Measurements from ENCODE around the gene NLGN1.
A peak's percentile ranks its signal among the peaks of the same experiment; 100 is the strongest.

Gene NLGN1

GRCh38 chr3:173641696-173642095, 244.2 kb downstream of the NLGN1 start:
- no peaks in the 10 kb centered on the region for H3K36me3 ChIP-seq (ENCODE audit: low read depth)
- DNase-seq (ENCODE audit: low spot score): no peak
- no peaks in the 10 kb centered on the region for H3K4me1 ChIP-seq (ENCODE audit: insufficient read depth, poor library complexity, severe bottlenecking)
- H3K4me3 ChIP-seq (ENCODE audit: severe bottlenecking): no peak overlapping the region
- TF ChIP-seq CTCF (IDR thresholded peaks at IDR 0.05; ENCODE audit: poor library complexity, severe bottlenecking): no peak
- no peak for ATAC-seq (ENCODE audit: low read depth)
- no peak overlapping the region for H3K27ac ChIP-seq (ENCODE audit: poor library complexity, severe bottlenecking)
- H3K27me3 ChIP-seq (ENCODE audit: insufficient read depth, poor library complexity, severe bottlenecking): no peaks in the 10 kb centered on the region
- H3K9me3 ChIP-seq (ENCODE audit: severe bottlenecking): no peaks in the 10 kb centered on the region

GRCh38 chr3:173644086-173645082, 246.8 kb downstream of the NLGN1 start:
- TF ChIP-seq CTCF (IDR thresholded peaks at IDR 0.05; ENCODE audit: poor library complexity, severe bottlenecking): no peak
- Histone ChIP-seq H3K36me3 (ENCODE audit: low read depth) (no peaks in the 10 kb centered on the region), H3K4me3 (ENCODE audit: severe bottlenecking) (no peak overlapping the region), H3K27ac (ENCODE audit: poor library complexity, severe bottlenecking) (no peak overlapping the region), H3K27me3 (ENCODE audit: insufficient read depth, poor library complexity, severe bottlenecking) (no peaks in the 10 kb centered on the region), H3K9me3 (ENCODE audit: severe bottlenecking) (no peaks in the 10 kb centered on the region), H3K4me1 (ENCODE audit: insufficient read depth, poor library complexity, severe bottlenecking) (no peaks in the 10 kb centered on the region)
- DNase-seq (ENCODE audit: low spot score) (no peak), ATAC-seq (ENCODE audit: low read depth) (no peak)

GRCh38 chr3:173650596-173650995, 253.1 kb downstream of the NLGN1 start:
- Histone ChIP-seq H3K27me3 (ENCODE audit: insufficient read depth, poor library complexity, severe bottlenecking) (peaks cover 6% of the 10 kb centered on the region), H3K4me3 (ENCODE audit: severe bottlenecking) (no peak overlapping the region), H3K4me1 (ENCODE audit: insufficient read depth, poor library complexity, severe bottlenecking) (no peaks in the 10 kb centered on the region), H3K9me3 (ENCODE audit: severe bottlenecking) (no peaks in the 10 kb centered on the region), H3K27ac (ENCODE audit: poor library complexity, severe bottlenecking) (no peak overlapping the region), H3K36me3 (ENCODE audit: low read depth) (no peaks in the 10 kb centered on the region)
- no peak for ATAC-seq (ENCODE audit: low read depth)
- TF ChIP-seq CTCF (IDR thresholded peaks at IDR 0.05; ENCODE audit: poor library complexity, severe bottlenecking): no peak
- no peak for DNase-seq (ENCODE audit: low spot score)

GRCh38 chr3:173652093-173652492, 254.5 kb downstream of the NLGN1 start:
- H3K4me1 ChIP-seq (ENCODE audit: insufficient read depth, poor library complexity, severe bottlenecking): no peaks in the 10 kb centered on the region
- no peak overlapping the region for H3K27ac ChIP-seq (ENCODE audit: poor library complexity, severe bottlenecking)
- H3K4me3 ChIP-seq (ENCODE audit: severe bottlenecking): no peak overlapping the region
- no peak for TF ChIP-seq CTCF (IDR thresholded peaks at IDR 0.05; ENCODE audit: poor library complexity, severe bottlenecking)
- H3K9me3 ChIP-seq (ENCODE audit: severe bottlenecking): no peaks in the 10 kb centered on the region
- ATAC-seq (ENCODE audit: low read depth) (no peak), DNase-seq (ENCODE audit: low spot score) (no peak)
- H3K27me3 ChIP-seq (ENCODE audit: insufficient read depth, poor library complexity, severe bottlenecking): peaks cover 6% of the 10 kb centered on the region
- H3K36me3 ChIP-seq (ENCODE audit: low read depth): no peaks in the 10 kb centered on the region

- no peak for DNase-seq (ENCODE audit: low spot score)
- Histone ChIP-seq H3K27ac (ENCODE audit: poor library complexity, severe bottlenecking) (no peak overlapping the region), H3K4me3 (ENCODE audit: severe bottlenecking) (no peak overlapping the region), H3K36me3 (ENCODE audit: low read depth) (no peaks in the 10 kb centered on the region), H3K27me3 (ENCODE audit: insufficient read depth, poor library complexity, severe bottlenecking) (peaks cover 6% of the 10 kb centered on the region), H3K4me1 (ENCODE audit: insufficient read depth, poor library complexity, severe bottlenecking) (no peaks in the 10 kb centered on the region), H3K9me3 (ENCODE audit: severe bottlenecking) (no peaks in the 10 kb centered on the region)
- ATAC-seq (ENCODE audit: low read depth): 0 out of 3 replicates have a peak, but pooled peaks have one; percentile 27
- no peak for TF ChIP-seq CTCF (IDR thresholded peaks at IDR 0.05; ENCODE audit: poor library complexity, severe bottlenecking)
Observed at GRCh38 chr3:173653781-173654180, 256.2 kb downstream of the NLGN1 start.

Data from RWPE2 (cell line).